ENCODE results near the gene IFNGR2. TPM values are rescaled to one million over a fixed set of nuclear protein-coding genes. Genes with fewer than 3 reads are reported as not detected.

The IFNGR2 gene
- total RNA-seq, 1 experiment from 2014 or later = 44.1 TPM

DNA sequence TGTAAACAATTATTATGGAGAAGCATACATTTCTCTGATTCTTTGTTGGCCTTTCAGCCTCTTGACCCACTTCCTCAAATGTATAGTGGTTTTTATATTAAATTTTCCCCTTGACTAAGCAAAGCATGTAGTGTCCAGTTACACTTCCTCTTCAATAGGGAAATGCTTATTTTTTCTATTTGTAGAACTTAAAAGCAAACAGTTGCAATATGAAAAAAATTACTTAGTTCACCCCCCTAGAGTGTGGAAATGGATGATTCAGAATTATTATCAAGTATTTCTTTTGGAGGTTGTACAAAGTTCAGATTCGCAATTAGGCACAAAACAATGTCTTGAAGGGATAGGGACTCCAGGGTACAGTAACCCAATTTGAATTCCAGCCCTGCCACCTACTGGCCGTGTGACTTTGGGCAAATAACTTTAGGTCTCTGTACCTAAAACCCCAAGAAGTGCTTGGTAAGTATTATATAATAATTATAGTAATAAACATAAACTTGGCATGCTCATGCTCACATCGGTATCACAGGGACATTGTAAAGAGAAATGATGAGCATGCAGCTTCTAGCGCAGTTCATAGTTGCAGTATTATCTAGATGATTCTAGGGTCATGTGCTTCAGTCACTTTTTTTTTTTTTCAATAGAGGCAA lies 28.6 kb upstream of the IFNGR2 start:
- H3K27ac Mint-ChIP-seq = no peak overlapping the region
- WGBS (ENCODE audit: extremely low coverage, insufficient read length, low lambda C conversion rate) = no CpG with 5 or more reads among the region's 4 CpGs
- H3K27me3 ChIP-seq (ENCODE audit: insufficient read depth, low read length) = no peaks in the 10 kb centered on the region
- no peak overlapping the region for H3K4ac ChIP-seq (ENCODE audit: low read depth, low read length)
- peaks cover 3 to 4% (median 3%) of the 10 kb centered on the region in 3 experiments; a peak in 5 of 7 replicates for H3K36me3 Mint-ChIP-seq (ENCODE audit: insufficient read depth in 1 of 3, low read depth in 3 of 3)
- H3K4me1 Mint-ChIP-seq = 0 out of 4 replicates have a peak, but pooled peaks cover 0 to 3% of the 10 kb centered on the region in 2 experiments
- H3K23ac ChIP-seq (ENCODE audit: insufficient read length, low read depth, low read length) = no peak overlapping the region
- no peaks in the 10 kb centered on the region for H4K20me1 ChIP-seq (ENCODE audit: control insufficient read depth, insufficient read depth, insufficient read length)
- no peak overlapping the region for H4K91ac ChIP-seq (ENCODE audit: insufficient read length, low read depth, low read length)
- H3K14ac ChIP-seq (ENCODE audit: insufficient read depth, low read length) = no peak overlapping the region
- no peak overlapping the region for H4K5ac ChIP-seq (ENCODE audit: insufficient read length, low read depth, low read length)
- H2AFZ ChIP-seq (ENCODE audit: low read length) = no peak overlapping the region
- no peak overlapping the region for H3K9ac ChIP-seq (ENCODE audit: extremely low read depth, insufficient read length, low read length)
- no peak overlapping the region for H2BK12ac ChIP-seq (ENCODE audit: insufficient read length, low read depth, low read length)
- no peak overlapping the region for H3K56ac ChIP-seq (ENCODE audit: insufficient read length, low read depth, low read length)
- peak; percentile 47 for DNase-seq
- no peak overlapping the region for H3K18ac ChIP-seq (ENCODE audit: insufficient read length, low read depth, low read length)
- H3K23me2 ChIP-seq (ENCODE audit: insufficient read length, low read depth, low read length, poor library complexity, severe bottlenecking) = no peaks in the 10 kb centered on the region
- H2BK20ac ChIP-seq (ENCODE audit: low read depth, low read length, poor library complexity, severe bottlenecking) = no peak overlapping the region
- peaks cover 2 to 7% of the 10 kb centered on the region in 2 experiments; a peak in 4 of 5 replicates for H3K9me3 Mint-ChIP-seq
- H3K79me2 ChIP-seq (ENCODE audit: insufficient read depth, low read length) = no peaks in the 10 kb centered on the region
- no peak overlapping the region for H2AK5ac ChIP-seq (ENCODE audit: insufficient read length, low read length)
- no peaks in the 10 kb centered on the region for H3K79me1 ChIP-seq (ENCODE audit: insufficient read depth, low read depth, low read length, poor library complexity, severe bottlenecking)
- H3K4me3 Mint-ChIP-seq = no peak overlapping the region; a peak in 1 of 5 replicates
- no peak overlapping the region for H2BK120ac ChIP-seq (ENCODE audit: low read depth, low read length, poor library complexity, severe bottlenecking)
- no peak overlapping the region for H2BK5ac ChIP-seq (ENCODE audit: insufficient read length, low read length)
- H4K8ac ChIP-seq (replicated peaks; ENCODE audit: insufficient read length, low read depth, low read length) = no peak overlapping the region
- H3K4me1 ChIP-seq (ENCODE audit: insufficient read depth, low read length) = no peaks in the 10 kb centered on the region
- no peak overlapping the region for H3K4me2 ChIP-seq (ENCODE audit: insufficient read depth, insufficient read length, low read length)
- no peak overlapping the region for H2BK15ac ChIP-seq (ENCODE audit: low read depth, low read length)
- peaks cover 4% of the 10 kb centered on the region for H3K9me3 ChIP-seq (ENCODE audit: control insufficient read depth, low read depth, low read length)
- TF ChIP-seq, protein P1, sequence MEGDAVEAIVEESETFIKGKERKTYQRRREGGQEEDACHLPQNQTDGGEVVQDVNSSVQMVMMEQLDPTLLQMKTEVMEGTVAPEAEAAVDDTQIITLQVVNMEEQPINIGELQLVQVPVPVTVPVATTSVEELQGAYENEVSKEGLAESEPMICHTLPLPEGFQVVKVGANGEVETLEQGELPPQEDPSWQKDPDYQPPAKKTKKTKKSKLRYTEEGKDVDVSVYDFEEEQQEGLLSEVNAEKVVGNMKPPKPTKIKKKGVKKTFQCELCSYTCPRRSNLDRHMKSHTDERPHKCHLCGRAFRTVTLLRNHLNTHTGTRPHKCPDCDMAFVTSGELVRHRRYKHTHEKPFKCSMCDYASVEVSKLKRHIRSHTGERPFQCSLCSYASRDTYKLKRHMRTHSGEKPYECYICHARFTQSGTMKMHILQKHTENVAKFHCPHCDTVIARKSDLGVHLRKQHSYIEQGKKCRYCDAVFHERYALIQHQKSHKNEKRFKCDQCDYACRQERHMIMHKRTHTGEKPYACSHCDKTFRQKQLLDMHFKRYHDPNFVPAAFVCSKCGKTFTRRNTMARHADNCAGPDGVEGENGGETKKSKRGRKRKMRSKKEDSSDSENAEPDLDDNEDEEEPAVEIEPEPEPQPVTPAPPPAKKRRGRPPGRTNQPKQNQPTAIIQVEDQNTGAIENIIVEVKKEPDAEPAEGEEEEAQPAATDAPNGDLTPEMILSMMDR (conservative IDR thresholded peaks at IDR 0.05) = peak; percentile 76
- no peak overlapping the region for H3K27ac ChIP-seq (ENCODE audit: insufficient read length, low read depth, low read length)
- no peak overlapping the region for H3T11ph ChIP-seq (ENCODE audit: low read length)
- no peaks in the 10 kb centered on the region; the same call in none of the 2 replicates for H3K27me3 Mint-ChIP-seq (ENCODE audit: low read depth)
